CD14-positive monocyte (primary cell): ENCODE results near the gene OSBPL6. TPM values are rescaled to one million over a fixed set of nuclear protein-coding genes. Genes with fewer than 3 reads are reported as not detected.

ENCODE experiments used
- DNase-seq, 3 donors: peaks; one replicate each; pipeline ENCODE4 v3.0.0-alpha.2; 2011 to 2022
- H2AFZ ChIP-seq: 2 replicates; pipeline ENCODE4 v1.6.0; 2012; ENCODE audit warnings: mild to moderate bottlenecking, low read depth, low read length, inconsistent platforms; ENCODE audit not compliant: insufficient read depth, poor library complexity, severe bottlenecking
- H3K27ac ChIP-seq, 2 donors: 1 replicate in 1 of 2; 2 replicates in 1 of 2; pipeline ENCODE4 v1.5.1; 2012 to 2013; ENCODE audit warnings: low read length in 2 of 2, control low read depth in 1 of 2, inconsistent platforms in 1 of 2, low read depth in 1 of 2, mild to moderate bottlenecking in 1 of 2
- H3K27me3 ChIP-seq, 2 donors: one replicate each; pipeline versions ENCODE4 v1.6.0 to v1.6.1; 2011 to 2013; ENCODE audit warnings: low read length in 2 of 2; ENCODE audit not compliant: control insufficient read depth in 2 of 2, insufficient read depth in 2 of 2
- H3K36me3 ChIP-seq, 2 donors: replicated peaks in 1 of 2; 1 replicate in 1 of 2; 2 replicates in 1 of 2; pipeline versions ENCODE4 v1.5.1 to v1.6.1; 2012 to 2013; ENCODE audit warnings: low read length in 2 of 2, control low read depth in 1 of 2, inconsistent platforms in 1 of 2, mild to moderate bottlenecking in 1 of 2; ENCODE audit not compliant: insufficient read depth in 2 of 2, control insufficient read depth in 1 of 2
- H3K4me1 ChIP-seq, 2 donors: 1 replicate in 1 of 2; 2 replicates in 1 of 2; pipeline versions ENCODE4 v1.5.1 to v1.6.1; 2012 to 2013; ENCODE audit warnings: low read length in 2 of 2, control low read depth in 1 of 2, inconsistent platforms in 1 of 2, mild to moderate bottlenecking in 1 of 2, moderate library complexity in 1 of 2; ENCODE audit not compliant: insufficient read depth in 2 of 2, control insufficient read depth in 1 of 2
- H3K4me2 ChIP-seq: replicated peaks from 2 replicates; pipeline ENCODE3; 2012; ENCODE audit warnings: low read length, moderate library complexity, mild to moderate bottlenecking; ENCODE audit not compliant: poor library complexity, severe bottlenecking; ENCODE audit errors: extremely low read depth
- H3K4me3 ChIP-seq, 3 experiments: fragments of 200-600 bp in 1 of 3; sonication (generic) in 1 of 3; replicated peaks in 1 of 3; 1 replicate in 2 of 3; 2 replicates in 1 of 3; pipeline ENCODE4 v1.5.1; 2011 to 2013; ENCODE audit warnings: low read length in 3 of 3, mild to moderate bottlenecking in 3 of 3, control low read depth in 2 of 3, low read depth in 2 of 3, inconsistent platforms in 1 of 3, moderate library complexity in 1 of 3
- H3K79me2 ChIP-seq: 2 replicates; pipeline ENCODE4 v1.6.0; 2012; ENCODE audit warnings: mild to moderate bottlenecking, control low read depth, inconsistent platforms, low read length, moderate library complexity; ENCODE audit not compliant: insufficient read depth
- H3K9ac ChIP-seq: 2 replicates; pipeline ENCODE4 v1.6.0; 2017; ENCODE audit warnings: low read length, mild to moderate bottlenecking; ENCODE audit not compliant: insufficient read depth, poor library complexity, severe bottlenecking
- H3K9me3 ChIP-seq, 2 donors: replicated peaks in 1 of 2; 1 replicate in 1 of 2; 2 replicates in 1 of 2; pipeline versions ENCODE4 v1.5.1 to v1.6.1; 2012 to 2013; ENCODE audit warnings: low read length in 2 of 2, control low read depth in 1 of 2; ENCODE audit not compliant: control insufficient read depth in 1 of 2, insufficient read depth in 1 of 2
- H4K20me1 ChIP-seq: 2 replicates; pipeline ENCODE4 v1.6.0; 2012; ENCODE audit warnings: mild to moderate bottlenecking, low read length, control low read depth, moderate library complexity; ENCODE audit not compliant: insufficient read depth
- H3K27ac Mint-ChIP-seq, 7 donors: one replicate each; pipeline ENCODE4 v1.8.0; 2020; ENCODE audit warnings: mild to moderate bottlenecking in 7 of 7, mixed read lengths in 7 of 7, moderate library complexity in 6 of 7, inconsistent platforms in 2 of 7
- H3K27me3 Mint-ChIP-seq, 3 donors: one replicate each; pipeline ENCODE4 v1.8.0; 2021 to 2022; ENCODE audit warnings: low read depth in 3 of 3, mild to moderate bottlenecking in 3 of 3, mixed read lengths in 3 of 3, moderate library complexity in 3 of 3, inconsistent platforms in 1 of 3
- H3K36me3 Mint-ChIP-seq, 2 donors: one replicate each; pipeline ENCODE4 v1.8.0; 2020; ENCODE audit warnings: mixed read lengths in 2 of 2, inconsistent platforms in 1 of 2, mild to moderate bottlenecking in 1 of 2
- H3K4me1 Mint-ChIP-seq: one replicate; pipeline ENCODE4 v1.8.0; 2020; ENCODE audit warnings: mild to moderate bottlenecking, mixed read lengths
- H3K4me3 Mint-ChIP-seq, 2 donors: one replicate each; pipeline ENCODE4 v1.8.0; 2020; ENCODE audit warnings: mild to moderate bottlenecking in 2 of 2, mixed read lengths in 2 of 2, moderate library complexity in 1 of 2
- H3K9me3 Mint-ChIP-seq, 7 donors: one replicate each; pipeline ENCODE4 v1.8.0; 2020 to 2022; ENCODE audit warnings: mixed read lengths in 7 of 7, mild to moderate bottlenecking in 6 of 7, moderate library complexity in 6 of 7, inconsistent platforms in 2 of 7
- WGBS: methylation state at CpG from one replicate; pipeline ENCODE4 v1.1.5; 2013; ENCODE audit warnings: missing lambda C conversion rate; ENCODE audit not compliant: insufficient coverage; 5-methylcytosine and 5-hydroxymethylcytosine counted together
- intact Hi-C, 2 donors: fragments of 100-400 bp; cut with micrococcal nuclease; formaldehyde crosslinking; loops; one replicate each; pipeline versions ENCODE4 v1.15.0 to v1.15.1; 2023
- polyA plus RNA-seq, 3 donors: library from polyadenylated mRNA; depleted of rRNA in 1 of 3; unstranded in 2 of 3; stranded (reverse) in 1 of 3; fragments of 300-500 nt in 2 of 3; fragments of >200 nt in 1 of 3; fragmentation: Illumina TruSeq in 2 of 3; gene quantifications; 1 replicate in 2 of 3; 2 replicates in 1 of 3; pipeline ENCODE4 v1.2.3, GENCODE V29; 2012 to 2021
- TF ChIP-seq, protein P1 (sequence below): fragments of 200-600 bp; IDR thresholded peaks from one replicate; pipeline ENCODE4 v1.8.0; 2022; ENCODE audit warnings: antibody characterized with exemption, mild to moderate bottlenecking

Gene OSBPL6
- polyA plus RNA-seq, 3 donors, result not detected

DNA sequence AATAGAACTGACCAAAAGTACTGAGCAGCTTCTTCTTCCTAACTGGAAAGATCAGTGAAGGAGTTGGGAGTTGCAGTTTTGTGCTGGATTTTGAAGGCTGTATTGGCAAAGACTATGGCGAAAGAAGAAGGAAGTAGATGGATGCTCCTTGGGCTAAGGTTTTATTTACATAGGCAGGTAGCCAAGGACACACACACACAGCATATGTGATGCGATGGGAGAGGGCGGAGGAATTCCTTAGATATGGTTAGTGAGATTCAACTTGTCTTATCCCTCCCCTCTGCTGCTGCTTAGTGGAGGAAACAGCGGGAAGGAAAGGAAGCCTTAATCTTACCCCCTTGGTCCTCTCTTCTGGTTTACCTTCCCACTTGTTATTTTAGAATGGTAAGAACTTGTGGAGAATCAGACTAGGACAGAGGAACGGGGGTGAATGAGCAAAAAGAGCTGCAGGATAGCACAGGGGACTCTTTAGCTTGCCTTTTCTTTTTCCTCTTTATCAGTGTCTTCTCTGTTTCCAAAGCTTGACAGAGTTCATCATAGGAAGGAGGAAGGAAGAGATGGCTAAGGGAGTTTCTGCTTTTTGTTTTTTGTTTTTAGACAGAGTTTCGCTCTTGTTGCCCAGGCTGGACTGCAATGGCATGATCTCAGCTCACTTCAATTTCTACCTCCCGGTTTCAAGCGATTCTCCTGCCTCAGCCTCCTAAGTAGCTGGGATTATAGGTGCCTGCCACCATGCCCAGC, 87.9 kb downstream of the OSBPL6 start:
- intact Hi-C loops, result no loop called here
- Histone ChIP-seq H3K4me2 (peak overlapping the region; percentile 37), H4K20me1 (no peaks in the 10 kb centered on the region), H2AFZ (peak overlapping the region; percentile 11), H3K27me3 (no peaks in the 10 kb centered on the region), H3K36me3 (no peaks in the 10 kb centered on the region), H3K27ac (no peak overlapping the region), H3K9ac (no peak overlapping the region), H3K4me3 (no peak overlapping the region), H3K4me1 (peaks cover 12 to 13% of the 10 kb centered on the region in 2 donors), H3K9me3 (no peaks in the 10 kb centered on the region), H3K79me2 (no peaks in the 10 kb centered on the region)
- Mint-ChIP-seq H3K27ac (peak overlapping the region in 1 of 7 donors; percentile 14), H3K4me3 (no peak overlapping the region), H3K4me1 (peaks cover 10% of the 10 kb centered on the region), H3K36me3 (no peaks in the 10 kb centered on the region), H3K27me3 (peaks cover 0 to 7% (median 0%) of the 10 kb centered on the region in 3 donors), H3K9me3 (no peaks in the 10 kb centered on the region)
- WGBS, result 60% methylated on average over 1 of the region's 8 CpGs
- peak in 1 of 3 donors; percentile 10 for DNase-seq
- TF ChIP-seq, protein P1, sequence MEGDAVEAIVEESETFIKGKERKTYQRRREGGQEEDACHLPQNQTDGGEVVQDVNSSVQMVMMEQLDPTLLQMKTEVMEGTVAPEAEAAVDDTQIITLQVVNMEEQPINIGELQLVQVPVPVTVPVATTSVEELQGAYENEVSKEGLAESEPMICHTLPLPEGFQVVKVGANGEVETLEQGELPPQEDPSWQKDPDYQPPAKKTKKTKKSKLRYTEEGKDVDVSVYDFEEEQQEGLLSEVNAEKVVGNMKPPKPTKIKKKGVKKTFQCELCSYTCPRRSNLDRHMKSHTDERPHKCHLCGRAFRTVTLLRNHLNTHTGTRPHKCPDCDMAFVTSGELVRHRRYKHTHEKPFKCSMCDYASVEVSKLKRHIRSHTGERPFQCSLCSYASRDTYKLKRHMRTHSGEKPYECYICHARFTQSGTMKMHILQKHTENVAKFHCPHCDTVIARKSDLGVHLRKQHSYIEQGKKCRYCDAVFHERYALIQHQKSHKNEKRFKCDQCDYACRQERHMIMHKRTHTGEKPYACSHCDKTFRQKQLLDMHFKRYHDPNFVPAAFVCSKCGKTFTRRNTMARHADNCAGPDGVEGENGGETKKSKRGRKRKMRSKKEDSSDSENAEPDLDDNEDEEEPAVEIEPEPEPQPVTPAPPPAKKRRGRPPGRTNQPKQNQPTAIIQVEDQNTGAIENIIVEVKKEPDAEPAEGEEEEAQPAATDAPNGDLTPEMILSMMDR, result no peak

GRCh38 chr2:178283341-178283918, 89.1 kb downstream of the OSBPL6 start:
- no peaks in the 10 kb centered on the region for H3K36me3 ChIP-seq
- intact Hi-C loops, result no loop called here
- H3K79me2 ChIP-seq, result no peaks in the 10 kb centered on the region
- 100% methylated on average over 2 of the region's 3 CpGs for WGBS
- H3K4me3 Mint-ChIP-seq, result no peak overlapping the region
- no peaks in the 10 kb centered on the region for H3K36me3 Mint-ChIP-seq
- TF ChIP-seq, protein P1, result no peak
- H3K4me3 ChIP-seq, result no peak overlapping the region
- H2AFZ ChIP-seq, result no peak overlapping the region
- H3K4me1 ChIP-seq, result peaks cover 12 to 13% of the 10 kb centered on the region in 2 donors
- H3K4me1 Mint-ChIP-seq, result peaks cover 10% of the 10 kb centered on the region
- H3K27me3 Mint-ChIP-seq, result peaks cover 0 to 3% (median 0%) of the 10 kb centered on the region in 3 donors
- H4K20me1 ChIP-seq, result no peaks in the 10 kb centered on the region
- H3K9ac ChIP-seq, result no peak overlapping the region
- H3K27ac Mint-ChIP-seq, result no peak overlapping the region
- H3K27ac ChIP-seq, result no peak overlapping the region
- no peaks in the 10 kb centered on the region for H3K9me3 ChIP-seq
- H3K9me3 Mint-ChIP-seq, result peaks cover 0 to 2% (median 0%) of the 10 kb centered on the region in 7 donors
- H3K27me3 ChIP-seq, result no peaks in the 10 kb centered on the region
- H3K4me2 ChIP-seq, result no peak overlapping the region
- DNase-seq, result no peak
